Fibroblast of the conjunctiva (primary cell): Measurements from ENCODE around the gene OBP2A.

ENCODE experiments used
- DNase-seq: peaks from one replicate; pipeline ENCODE4 v3.0.0-alpha.2; 2010; ENCODE audit warnings: low read depth

The OBP2A gene

DNA sequence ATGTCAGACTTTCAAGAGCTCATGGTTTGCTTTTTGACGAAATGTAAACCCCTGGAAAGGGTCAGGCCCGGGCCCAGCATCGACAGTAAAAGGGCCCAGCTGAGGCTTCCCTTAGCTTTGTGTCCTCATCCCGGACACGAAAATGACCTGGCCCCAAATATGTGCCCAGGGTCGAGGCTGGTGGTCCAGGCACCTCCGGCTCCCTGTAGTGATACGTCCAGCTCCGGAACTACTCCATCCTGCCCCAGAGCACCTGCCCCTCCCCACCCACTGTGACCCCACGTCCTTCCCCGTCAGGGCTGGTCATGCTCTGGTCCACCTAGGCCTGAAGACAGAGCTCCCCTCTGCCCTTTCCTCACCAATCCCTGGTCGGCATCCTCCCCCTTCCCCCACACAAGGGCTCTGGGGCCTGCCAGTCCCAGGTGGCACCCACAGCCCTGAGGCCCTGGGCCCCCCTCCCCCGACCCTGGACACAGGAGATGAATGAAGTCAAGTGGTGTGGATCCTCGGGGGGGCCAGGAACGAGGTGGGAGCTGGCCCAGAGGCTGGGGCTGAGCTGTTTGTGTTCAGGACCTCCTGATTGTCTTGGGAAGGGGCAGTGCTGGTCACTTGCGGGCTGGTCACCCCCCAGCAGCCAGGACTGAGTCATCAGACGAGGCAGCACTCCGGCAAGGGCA lies 6.2 kb downstream of the OBP2A start:
- DNase-seq = no peak

DNA sequence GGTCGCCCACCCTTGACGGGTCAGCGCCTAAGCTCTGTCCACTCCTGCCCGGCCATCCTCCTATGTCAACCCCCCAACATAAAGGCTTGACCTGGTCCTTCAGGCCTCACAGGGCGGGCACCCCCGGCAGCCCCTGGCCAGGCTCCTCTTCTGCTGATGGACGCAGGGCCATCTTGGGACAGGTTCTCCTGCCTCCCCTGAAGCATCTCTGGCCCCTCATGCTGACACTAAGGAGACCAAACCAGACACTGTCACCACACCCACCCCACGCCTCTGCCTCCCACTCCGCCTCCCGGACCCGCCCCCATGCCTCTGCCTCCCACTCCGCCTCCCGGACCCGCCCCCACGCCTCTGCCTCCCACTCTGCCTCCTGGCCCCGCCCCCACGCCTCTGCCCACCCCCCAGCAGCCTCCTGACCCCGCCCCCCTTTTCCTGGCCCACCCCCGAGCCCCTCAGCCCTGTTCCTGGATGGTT lies 6.8 kb downstream of the OBP2A start:
- no peak for DNase-seq

DNA sequence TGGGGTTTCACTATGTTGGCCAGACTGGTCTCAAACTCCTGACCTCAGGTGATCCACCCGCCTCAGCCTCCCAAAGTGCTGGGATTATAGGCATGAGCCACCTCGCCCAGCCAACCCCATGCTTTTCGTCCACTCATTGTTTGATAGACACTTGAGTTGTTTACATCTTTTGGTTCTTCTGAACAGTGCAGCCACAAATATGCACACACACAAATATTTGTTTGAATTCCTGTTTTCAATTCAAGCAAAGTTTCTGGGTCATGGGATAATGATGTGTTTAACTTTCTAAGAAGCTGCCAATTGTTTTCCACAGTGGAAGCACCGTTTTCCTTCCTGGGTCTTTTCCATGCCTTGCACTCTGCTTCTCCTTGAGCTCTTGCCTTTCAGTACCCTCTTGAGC lies 8.8 kb downstream of the OBP2A start:
- DNase-seq = no peak

DNA sequence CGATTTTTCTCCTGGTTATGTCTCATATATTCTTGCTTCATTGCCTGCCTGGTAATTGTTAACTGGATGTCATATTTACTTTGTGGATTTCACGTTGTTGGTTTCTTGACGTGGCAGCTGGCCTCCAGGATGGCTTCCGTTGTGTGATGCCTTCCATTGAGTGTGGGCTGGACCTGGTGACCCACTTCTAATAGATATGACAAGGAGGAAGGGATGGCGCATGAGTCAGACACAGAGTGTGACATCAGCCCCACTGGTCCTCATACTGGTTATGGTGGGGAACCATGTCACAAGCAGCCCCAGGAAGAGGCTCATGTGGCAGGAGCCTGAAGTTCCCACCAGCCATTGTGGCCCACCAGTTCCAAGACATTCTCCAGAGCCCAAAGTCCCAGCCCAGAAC lies 9.3 kb downstream of the OBP2A start:
- no peak for DNase-seq

DNA sequence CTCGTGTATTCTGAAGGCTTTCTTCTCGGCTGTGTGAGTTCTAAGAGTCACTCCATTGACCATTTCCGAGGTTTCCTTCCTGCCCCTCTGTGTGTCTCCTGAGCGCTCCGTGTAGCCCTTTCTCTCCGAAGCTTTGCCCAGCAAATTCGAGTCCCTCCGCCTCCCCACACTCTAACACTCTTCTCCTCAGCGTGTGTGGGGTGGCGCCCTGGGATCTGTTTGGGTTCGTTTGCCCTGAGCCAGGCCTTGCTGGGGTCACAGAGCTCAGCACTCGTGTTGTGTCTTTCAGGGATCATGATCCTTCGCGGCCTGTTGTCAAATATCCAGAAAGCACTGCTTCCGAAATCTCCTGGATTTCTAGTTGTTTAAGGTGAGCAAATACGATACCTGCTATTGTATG lies 10.0 kb downstream of the OBP2A start:
- no peak for DNase-seq

DNA sequence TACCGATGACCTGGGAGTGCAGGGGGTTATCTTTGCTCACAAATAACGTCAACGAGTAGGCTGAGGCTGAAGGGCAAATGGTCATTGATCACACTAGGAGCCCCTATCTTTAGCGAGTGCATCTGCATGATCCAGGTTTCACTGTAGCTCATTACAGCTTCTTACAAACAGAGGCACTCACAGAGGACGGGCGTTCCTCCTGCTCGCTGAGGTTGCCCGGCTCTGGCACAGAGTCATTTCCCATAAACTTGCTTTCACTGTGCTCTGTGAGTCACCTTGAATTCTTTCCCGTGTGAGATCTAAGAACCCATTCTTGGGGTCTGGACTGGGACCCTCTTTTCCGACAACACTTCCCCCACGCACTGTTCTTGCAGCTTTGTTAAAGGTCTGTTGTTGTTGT lies 13.7 kb downstream of the OBP2A start:
- no peak for DNase-seq

DNA sequence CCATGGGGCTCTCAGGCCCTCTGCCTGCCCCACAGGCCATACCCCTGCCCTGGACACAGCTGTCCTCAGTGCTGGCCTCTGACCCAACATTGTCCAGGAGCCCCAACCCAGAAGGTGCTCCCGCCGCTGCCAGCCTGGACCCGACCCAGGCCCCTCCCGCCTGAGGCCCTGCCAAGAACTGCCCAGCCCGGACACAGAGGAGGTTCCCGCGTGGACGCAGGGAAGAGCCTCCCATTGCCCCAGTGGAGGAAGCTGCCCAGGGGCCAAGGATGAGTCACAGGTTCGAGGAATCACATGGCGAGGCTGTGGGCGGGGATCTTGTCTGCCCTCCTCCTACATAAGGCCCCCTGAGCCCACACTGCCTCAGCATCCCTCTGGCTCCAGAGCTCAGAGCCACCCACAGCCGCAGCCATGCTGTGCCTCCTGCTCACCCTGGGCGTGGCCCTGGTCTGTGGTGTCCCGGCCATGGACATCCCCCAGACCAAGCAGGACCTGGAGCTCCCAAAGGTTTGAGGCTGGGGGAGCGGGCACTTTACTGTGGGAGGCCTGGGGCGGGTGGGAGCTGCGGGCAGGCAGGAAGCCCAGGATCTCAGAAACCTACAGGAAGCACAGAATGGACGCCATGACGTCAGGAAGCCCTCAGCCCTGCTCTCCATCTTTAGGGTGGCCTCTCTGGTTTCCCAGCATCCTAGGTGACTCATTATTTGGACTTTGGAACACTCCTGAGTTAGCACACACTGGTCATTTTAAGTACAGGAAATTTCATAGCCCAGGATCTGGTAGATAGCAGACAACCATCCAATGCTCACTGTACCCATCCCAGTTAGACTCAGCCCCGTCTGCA lies 15.7 kb downstream of the OBP2A start, which contains the start of gene PAEP:
TSS of gene PAEP (plus strand) at position 366 of the 844 bp plus-strand sequence.
- DNase-seq = no peak

DNA sequence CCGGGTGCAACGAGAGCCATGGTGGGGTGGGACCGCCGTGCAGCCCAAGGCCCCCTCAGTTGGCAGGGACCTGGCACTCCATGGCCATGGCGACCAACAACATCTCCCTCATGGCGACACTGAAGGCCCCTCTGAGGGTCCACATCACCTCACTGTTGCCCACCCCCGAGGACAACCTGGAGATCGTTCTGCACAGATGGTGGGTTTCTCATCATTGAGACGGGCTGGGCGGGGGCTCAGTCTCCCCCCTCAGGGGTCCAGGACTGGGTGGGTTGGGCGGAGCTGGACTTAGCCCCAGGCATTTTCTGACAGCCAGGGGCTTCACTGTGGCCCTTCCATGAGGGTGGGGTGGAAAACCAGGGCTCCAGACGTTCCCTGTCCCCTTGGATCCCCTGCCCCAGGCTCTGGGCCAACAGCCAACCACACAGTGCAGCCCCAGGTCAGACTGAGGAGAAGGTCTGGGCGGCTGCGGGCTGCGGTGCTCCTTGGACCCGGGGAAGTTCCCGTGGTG lies 16.4 kb downstream of the OBP2A start:
- DNase-seq = no peak

DNA sequence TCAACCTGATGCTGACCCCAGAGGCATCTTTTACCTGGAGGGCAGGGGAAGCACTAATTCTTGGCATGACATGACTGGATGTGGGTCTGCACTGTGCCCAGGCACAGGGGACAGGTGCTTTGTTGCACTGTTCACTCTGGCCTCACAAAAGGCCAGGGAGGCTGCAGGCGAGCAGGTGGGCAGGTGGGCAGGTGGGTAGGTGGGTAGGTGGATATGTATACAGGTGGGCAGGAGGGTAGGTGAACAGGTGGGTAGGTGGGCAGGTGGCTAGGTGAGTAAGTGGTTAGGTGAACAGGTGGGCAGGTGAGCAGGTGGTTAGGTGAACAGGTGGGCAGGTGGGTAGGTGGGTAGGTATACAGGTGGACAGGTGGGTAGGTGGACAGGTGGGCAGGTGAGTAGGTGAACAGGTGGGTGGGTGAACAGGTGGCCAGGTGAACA lies 17.1 kb downstream of the OBP2A start:
- no peak for DNase-seq

DNA sequence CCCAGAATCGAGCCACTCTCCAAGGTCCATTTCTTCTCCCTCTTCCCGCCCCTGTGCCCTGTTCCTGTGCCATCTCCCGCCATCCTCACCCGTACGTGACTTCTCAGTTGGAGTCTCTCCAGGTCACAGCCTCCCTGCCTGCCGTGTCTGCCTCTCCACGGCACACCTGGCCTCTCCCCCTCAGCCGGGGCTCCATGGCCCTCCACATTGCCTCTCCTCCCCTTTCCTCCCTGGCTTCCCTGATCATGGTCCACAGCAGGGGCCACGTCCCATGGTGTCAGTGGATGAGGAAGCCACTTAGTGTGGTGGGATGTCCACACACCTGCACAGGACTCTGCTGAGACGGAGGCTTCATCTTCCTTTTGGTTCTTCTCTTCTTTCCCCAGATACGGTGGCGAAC lies 17.9 kb downstream of the OBP2A start:
- DNase-seq = no peak

DNA sequence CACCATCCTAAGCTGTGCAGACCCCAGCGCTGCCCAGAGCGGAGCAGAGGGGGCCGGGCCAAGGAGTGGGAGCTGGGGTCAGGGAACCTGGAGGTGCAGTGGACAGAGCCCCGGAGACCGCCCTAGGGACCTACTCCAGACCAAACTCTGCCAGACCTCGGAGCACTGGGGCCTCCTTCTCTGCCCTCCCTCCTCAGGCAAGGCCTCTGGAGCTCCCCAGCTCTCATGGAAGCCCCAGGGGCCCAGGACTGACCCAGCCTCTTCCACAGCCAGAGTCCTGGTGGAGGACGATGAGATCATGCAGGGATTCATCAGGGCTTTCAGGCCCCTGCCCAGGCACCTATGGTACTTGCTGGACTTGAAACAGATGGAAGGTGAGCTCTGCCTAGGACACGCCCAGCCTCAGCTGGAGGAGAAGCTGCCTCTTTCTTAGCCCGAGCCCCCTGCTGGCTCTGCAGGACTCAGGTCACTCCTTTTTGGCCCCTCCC lies 19.3 kb downstream of the OBP2A start:
- DNase-seq = no peak

DNA sequence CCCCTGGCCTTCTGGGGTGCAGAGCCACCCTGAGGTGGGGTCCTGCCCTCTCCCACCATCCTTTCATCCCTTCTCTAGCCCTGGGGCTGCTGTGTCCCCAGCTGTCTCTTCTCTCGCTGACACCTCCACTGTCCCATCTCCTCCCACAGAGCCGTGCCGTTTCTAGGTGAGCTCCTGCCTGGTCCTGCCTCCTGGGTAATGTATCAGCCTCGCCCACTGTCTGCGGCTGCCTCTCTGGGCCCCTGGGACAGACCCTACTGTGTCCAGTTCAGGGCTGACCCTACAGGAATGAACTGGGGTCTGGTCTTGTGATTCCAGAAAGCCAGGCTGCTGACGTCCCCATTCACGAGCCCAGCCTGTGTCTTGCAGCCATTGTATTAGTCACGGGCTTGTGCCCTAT lies 19.7 kb downstream of the OBP2A start:
- no peak for DNase-seq

DNA sequence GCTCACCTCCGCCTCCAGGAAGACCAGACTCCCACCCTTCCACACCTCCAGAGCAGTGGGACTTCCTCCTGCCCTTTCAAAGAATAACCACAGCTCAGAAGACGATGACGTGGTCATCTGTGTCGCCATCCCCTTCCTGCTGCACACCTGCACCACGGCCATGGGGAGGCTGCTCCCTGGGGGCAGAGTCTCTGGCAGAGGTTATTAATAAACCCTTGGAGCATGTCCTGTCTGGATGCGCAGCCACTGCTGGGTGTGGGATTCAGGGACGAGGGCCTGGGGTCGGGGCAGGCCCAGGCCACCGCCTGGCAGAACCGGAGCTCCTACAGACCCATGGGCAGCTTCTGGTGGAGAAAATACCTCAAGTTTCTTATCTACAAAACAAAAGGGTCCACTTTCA lies 20.6 kb downstream of the OBP2A start:
- DNase-seq = no peak

DNA sequence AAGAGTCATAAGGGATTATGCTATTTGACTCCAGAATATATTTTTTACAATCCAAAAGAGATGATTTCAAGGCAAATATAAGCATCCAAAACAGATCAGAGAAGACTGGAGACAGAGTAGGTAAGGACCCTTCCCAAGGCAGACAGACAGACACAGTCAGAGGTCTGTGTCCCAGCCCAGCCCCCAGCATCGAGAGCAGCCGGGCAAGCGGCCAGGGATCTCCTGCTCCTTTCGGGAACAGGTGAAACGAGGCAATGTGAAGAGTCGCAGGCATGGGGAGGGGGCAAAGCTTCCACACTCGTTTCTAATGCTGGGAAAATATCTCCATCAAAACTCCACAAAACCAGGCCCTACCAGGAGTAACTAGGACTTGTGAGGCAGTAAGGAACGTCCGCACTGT lies 21.4 kb downstream of the OBP2A start:
- no peak for DNase-seq

DNA sequence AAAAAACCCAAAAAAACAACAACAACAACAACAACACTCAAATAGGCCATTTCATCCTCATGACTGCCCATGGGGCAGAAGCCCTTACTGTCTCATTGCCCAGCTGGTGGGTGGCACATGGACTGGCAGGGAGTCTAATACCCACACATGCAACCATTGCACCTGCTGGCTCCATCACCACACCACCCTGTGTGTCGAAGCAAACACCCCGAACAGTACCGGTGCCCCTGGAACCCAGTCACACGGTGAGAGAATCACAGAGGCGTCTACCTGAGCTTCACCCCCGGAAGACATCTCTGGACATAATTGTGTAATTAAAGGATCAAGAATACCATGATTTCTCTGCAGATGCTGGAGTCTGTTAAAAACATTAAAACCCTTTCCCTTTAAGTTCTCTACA lies 22.1 kb downstream of the OBP2A start:
- no peak for DNase-seq

DNA sequence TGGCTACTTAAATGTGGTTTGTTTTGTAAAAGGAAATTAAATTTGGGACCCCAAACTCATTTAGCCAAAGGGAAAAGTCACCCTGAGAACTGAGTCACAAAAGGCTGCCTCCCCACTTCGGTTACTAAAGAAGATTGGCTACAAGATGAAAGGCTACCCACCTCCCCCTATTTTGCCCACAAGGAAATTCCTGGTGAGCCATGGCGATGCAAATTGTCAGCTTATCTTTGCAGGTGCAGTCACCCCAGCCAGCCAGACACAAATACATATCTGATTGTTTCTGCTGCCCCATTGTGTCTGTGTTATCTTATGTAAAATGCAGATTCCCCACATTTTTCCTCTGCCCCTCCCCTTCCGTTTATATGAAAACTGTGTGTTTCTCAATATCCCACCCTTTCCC lies 24.5 kb downstream of the OBP2A start:
- no peak for DNase-seq

DNA sequence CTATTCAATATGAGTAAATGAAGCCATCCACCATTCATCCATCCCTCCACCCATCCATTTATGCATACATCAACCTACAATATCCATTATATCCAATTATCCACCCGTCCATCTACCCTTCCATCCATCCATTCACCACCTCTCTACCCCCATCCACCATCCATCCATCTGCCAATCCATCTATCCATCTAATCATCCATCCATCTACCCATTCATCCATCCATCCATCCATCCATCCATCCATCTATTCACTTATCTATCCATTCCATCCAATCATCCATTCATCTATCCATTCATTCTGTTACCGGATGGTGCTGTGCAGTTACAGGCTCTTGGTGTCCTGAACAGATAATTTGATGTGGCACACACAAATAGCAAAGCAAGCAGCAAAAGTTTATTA lies 26.3 kb downstream of the OBP2A start:
- DNase-seq = no peak

DNA sequence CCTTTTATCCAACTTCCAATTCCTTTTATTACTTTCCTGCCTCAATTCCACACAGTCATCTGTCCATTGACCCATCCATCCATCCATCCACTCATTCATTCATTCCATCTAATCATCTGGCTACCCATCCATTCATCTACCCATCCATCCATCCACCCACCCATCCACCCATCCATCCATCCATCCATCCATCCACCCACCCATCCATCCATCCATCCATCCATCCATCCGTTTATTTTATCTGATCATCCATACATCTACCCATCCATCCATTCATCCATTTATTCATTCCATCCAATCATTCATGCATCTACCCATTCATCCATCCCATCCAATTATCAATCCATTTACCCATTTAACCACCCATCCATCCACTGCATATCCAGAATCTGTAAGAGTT lies 27.2 kb downstream of the OBP2A start:
- DNase-seq = no peak

DNA sequence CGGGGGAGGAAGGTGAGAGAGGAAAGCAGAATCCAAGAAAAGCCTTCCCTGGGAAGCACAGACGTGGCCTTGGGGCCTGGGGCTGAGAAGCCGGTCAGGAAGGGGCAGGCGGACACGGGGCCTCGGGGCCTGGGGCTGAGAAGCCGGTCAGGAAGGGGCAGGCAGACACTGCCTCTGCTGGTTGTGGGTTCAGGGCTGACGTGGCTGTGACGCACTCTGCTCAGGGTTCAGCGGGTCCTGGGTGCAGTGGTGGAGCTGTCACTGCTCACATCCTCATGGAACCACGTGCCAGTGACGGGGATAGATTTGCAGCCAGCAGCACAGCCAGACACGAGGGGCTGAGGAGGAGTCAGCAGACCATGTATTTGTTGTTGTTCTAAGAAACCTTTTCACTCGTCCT lies 28.4 kb downstream of the OBP2A start:
- DNase-seq = no peak

DNA sequence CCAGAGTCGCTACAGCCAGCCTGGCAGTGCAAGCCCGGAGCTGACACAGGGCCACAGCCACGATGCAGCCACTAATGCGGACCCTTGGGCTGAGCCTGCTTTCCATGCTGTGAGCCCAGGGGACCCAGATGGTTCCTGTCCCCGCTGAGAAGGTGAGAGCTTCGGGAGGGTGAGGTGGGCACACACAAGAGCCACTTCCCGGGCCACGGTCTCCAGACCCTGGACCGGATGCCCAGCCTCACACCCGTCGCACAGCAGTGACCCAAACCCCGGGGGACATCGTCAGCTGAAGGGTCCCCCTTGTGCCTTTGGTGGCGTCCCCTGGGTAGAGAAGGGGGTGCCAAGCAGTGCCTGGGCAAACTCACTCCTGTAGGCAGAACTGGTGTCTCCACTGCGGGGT lies 29.0 kb downstream of the OBP2A start:
- DNase-seq = no peak

DNA sequence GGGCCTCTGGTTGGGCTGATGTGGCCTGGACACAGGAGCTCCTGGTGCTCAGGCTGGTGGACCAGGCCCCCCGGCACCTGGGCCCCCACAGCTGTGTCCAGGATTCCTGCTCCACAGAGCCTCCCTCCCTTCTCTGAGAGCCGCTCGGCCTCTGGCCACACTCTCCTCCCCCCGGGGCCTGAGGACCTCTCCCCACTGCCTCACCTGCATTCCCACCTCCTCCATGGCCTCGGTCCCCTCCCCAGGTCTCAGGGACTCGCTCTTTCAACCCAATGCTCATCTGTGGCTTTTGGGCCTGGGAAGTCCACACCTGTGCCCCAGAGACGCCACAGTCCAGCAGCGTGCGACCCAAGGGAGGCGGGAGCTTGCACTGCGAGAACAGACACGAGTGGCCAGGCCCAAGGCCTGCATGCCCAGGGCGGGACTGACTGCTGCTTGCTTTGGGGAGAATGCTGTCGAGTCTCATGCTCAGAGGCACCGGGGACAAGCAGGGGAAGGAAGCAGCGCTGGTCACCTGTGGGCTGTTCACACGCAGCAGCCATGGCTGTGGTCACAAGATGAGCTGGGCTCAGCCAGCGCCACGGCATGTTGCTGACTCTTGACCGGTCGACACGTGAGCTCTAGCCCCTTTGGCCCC lies 30.2 kb downstream of the OBP2A start:
- DNase-seq = no peak

DNA sequence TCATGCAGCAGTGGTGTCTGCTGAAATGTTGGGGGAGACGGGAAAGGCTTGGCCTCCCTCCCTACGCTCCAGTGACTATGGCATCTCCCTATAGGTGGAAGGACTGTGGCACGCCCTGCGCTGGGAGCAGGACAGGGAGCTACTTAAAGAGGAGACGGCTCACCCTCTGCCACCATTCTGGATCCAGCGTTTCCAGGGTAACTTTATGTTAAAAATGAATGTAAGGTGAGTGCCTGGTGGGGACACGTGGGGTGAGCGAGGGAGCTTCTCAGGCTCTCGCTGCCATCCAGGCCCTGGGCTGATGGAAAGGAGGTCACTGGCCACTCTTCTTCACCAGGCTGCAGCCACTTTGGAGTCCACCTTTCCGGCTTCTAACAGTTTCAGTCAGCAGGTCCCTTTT lies 31.3 kb downstream of the OBP2A start:
- no peak for DNase-seq

DNA sequence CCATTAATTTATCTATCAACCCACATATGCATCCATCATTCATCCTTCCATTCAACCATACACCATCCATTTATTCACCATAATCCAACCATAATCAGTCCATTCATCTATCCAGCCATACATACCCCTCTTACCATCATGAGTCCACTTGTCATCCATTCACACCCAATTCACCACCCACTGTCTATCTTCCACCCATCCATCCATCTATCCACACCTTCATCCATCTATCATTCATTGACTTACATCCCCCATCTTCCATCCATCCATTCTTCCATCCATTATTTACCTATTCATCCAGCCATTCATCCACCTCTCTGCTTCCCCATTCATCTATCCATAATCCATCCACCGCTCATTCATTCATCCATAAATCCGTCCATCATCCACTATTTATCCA lies 33.4 kb downstream of the OBP2A start:
- no peak for DNase-seq
